Loucy (cell line): ENCODE data around the gene ZNF689.

Experiments used
- H2AFZ ChIP-seq: fragments of 200-600 bp; sonication (generic); 2 replicates; pipeline ENCODE4 v1.6.0; 2016; ENCODE audit warnings: antibody characterized with exemption, mild to moderate bottlenecking, low read length, moderate library complexity
- H3F3A ChIP-seq: fragments of 200-600 bp; 2 replicates; pipeline ENCODE4 v1.6.0; 2016; ENCODE audit warnings: antibody characterized with exemption, low read depth, mild to moderate bottlenecking
- H3K27me3 ChIP-seq: fragments of 200-600 bp; sonication (generic); 2 replicates; pipeline ENCODE4 v1.6.1; 2014; ENCODE audit warnings: low read length, mild to moderate bottlenecking; ENCODE audit not compliant: insufficient read depth, poor library complexity, severe bottlenecking
- H3K36me3 ChIP-seq: fragments of 200-600 bp; sonication (generic); 2 replicates; pipeline ENCODE4 v1.6.1; 2016; ENCODE audit warnings: low read length; ENCODE audit not compliant: insufficient read depth
- H3K4me1 ChIP-seq: fragments of 200-600 bp; sonication (generic); 2 replicates; pipeline ENCODE4 v1.5.1; 2014; ENCODE audit warnings: low read length, mild to moderate bottlenecking; ENCODE audit not compliant: insufficient read depth, poor library complexity, severe bottlenecking
- H3K4me2 ChIP-seq: fragments of 200-600 bp; sonication (generic); 2 replicates; pipeline ENCODE4 v1.6.0; 2014; ENCODE audit warnings: antibody characterized with exemption, low read length, low read depth, mild to moderate bottlenecking; ENCODE audit not compliant: poor library complexity, severe bottlenecking
- H3K4me3 ChIP-seq: fragments of 200-600 bp; sonication (generic); 2 replicates; pipeline ENCODE4 v1.5.1; 2014; ENCODE audit warnings: low read length, mild to moderate bottlenecking, mixed read lengths; ENCODE audit not compliant: poor library complexity, severe bottlenecking
- H3K79me2 ChIP-seq: fragments of 200-600 bp; sonication (generic); 2 replicates; pipeline ENCODE4 v1.6.1; 2014; ENCODE audit warnings: low read length; ENCODE audit not compliant: insufficient read depth
- H3K9ac ChIP-seq: fragments of 200-600 bp; sonication (generic); 2 replicates; pipeline ENCODE4 v1.6.0; 2014; ENCODE audit warnings: mild to moderate bottlenecking, low read depth, low read length, moderate library complexity; ENCODE audit not compliant: poor library complexity, severe bottlenecking
- H3K9me2 ChIP-seq: fragments of 200-600 bp; sonication (generic); replicated peaks from 2 replicates; pipeline ENCODE4 v1.6.1; 2016; ENCODE audit warnings: low read depth, low read length, mixed read lengths
- H3K9me3 ChIP-seq: fragments of 200-600 bp; sonication (generic); 2 replicates; pipeline ENCODE4 v1.6.1; 2014; ENCODE audit warnings: mild to moderate bottlenecking, antibody characterized with exemption, low read length, low read depth; ENCODE audit not compliant: insufficient read depth
- H4K20me1 ChIP-seq: fragments of 200-600 bp; sonication (generic); 2 replicates; pipeline ENCODE4 v1.6.0; 2014; ENCODE audit warnings: antibody characterized with exemption, low read length, mild to moderate bottlenecking; ENCODE audit not compliant: insufficient read depth, poor library complexity, severe bottlenecking
- EZH2phosphoT487 ChIP-seq: fragments of 200-600 bp; IDR thresholded peaks from 2 replicates; pipeline ENCODE4 v1.6.1; 2018; ENCODE audit warnings: antibody characterized with exemption, mild to moderate bottlenecking, moderate library complexity, borderline replicate concordance
- TF ChIP-seq, protein P1 (sequence below): fragments of 200-600 bp; sonication (generic); conservative IDR thresholded peaks from 2 replicates; pipeline ENCODE4 v1.5.1; 2014; ENCODE audit warnings: mild to moderate bottlenecking, antibody characterized with exemption, low read length

ZNF689 gene

DNA sequence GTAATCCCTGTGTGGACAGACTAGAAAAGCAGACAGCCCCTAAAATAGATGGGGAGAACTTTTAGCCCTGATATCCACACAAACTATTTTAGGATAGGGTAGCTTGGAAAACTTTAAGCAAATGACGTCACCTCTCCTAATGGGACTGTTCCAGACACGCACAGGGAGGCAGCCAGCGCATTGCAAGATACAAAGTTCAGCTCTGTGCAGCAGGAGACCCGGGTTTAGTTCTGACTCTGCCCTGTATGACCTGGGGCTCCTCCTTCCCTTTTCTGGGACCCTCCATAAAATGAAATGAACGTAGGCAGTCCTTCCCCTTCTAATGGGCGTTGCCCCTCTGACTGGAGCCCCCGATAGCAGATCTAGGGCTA is 6.3 kb downstream of the ZNF689 start:
- Histone ChIP-seq H2AFZ (no peak overlapping the region), H3K9me2 (no peaks in the 10 kb centered on the region), H3F3A (no peaks in the 10 kb centered on the region), H3K36me3 (peaks cover 26% of the 10 kb centered on the region; the same call in 1 of the 2 replicates), H3K9me3 (no peaks in the 10 kb centered on the region), H3K4me1 (peaks cover 16% of the 10 kb centered on the region), H3K9ac (no peak overlapping the region), H4K20me1 (no peaks in the 10 kb centered on the region), H3K27me3 (no peaks in the 10 kb centered on the region), H3K4me3 (no peak overlapping the region), H3K79me2 (peaks cover 39% of the 10 kb centered on the region), H3K4me2 (no peak overlapping the region)
- TF ChIP-seq EZH2phosphoT487 = no peak
- TF ChIP-seq, protein P1, sequence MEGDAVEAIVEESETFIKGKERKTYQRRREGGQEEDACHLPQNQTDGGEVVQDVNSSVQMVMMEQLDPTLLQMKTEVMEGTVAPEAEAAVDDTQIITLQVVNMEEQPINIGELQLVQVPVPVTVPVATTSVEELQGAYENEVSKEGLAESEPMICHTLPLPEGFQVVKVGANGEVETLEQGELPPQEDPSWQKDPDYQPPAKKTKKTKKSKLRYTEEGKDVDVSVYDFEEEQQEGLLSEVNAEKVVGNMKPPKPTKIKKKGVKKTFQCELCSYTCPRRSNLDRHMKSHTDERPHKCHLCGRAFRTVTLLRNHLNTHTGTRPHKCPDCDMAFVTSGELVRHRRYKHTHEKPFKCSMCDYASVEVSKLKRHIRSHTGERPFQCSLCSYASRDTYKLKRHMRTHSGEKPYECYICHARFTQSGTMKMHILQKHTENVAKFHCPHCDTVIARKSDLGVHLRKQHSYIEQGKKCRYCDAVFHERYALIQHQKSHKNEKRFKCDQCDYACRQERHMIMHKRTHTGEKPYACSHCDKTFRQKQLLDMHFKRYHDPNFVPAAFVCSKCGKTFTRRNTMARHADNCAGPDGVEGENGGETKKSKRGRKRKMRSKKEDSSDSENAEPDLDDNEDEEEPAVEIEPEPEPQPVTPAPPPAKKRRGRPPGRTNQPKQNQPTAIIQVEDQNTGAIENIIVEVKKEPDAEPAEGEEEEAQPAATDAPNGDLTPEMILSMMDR = no peak

DNA sequence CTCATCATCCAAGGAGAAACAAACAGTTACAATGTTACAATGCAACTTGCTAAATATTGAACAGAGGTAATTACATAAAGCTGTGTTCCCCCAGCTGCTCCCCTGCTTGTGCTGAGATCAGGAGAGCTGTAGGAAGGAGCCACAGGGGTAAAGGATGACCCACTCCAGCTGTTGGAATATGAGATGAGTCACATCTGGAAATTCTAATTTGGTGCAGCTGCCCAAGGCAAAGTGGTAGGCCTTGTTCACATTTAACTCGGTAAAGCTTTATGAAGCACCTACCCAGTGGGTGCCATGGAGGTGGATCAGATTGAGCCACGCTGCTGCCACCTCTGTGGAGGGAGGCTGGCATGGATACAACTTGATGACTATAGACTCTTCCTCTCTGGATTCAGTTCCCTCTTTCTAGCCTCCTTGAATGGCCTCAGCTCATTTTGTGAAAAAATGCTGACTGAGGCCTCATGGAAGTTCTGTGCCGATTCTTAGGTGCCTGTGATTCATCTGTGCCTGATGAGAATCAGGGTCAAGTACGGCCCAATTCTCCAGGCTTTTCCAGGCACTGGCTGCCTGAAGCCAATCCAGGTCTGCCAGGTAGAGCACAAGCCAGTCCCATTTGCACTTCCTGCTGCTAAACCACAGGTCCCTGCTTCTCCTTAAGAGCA is 7.4 kb downstream of the ZNF689 start:
- Histone ChIP-seq H3K36me3 (peaks cover 26% of the 10 kb centered on the region; the same call in 1 of the 2 replicates), H3K79me2 (peaks cover 27% of the 10 kb centered on the region), H3K4me1 (peaks cover 5% of the 10 kb centered on the region), H3K9me2 (no peaks in the 10 kb centered on the region), H3K9me3 (no peaks in the 10 kb centered on the region), H3K4me3 (no peak overlapping the region), H2AFZ (no peak overlapping the region), H3K4me2 (no peak overlapping the region), H3K9ac (no peak overlapping the region), H3F3A (no peaks in the 10 kb centered on the region), H3K27me3 (no peaks in the 10 kb centered on the region), H4K20me1 (no peaks in the 10 kb centered on the region)
- TF ChIP-seq, protein P1 = no peak
- TF ChIP-seq EZH2phosphoT487 = no peak

DNA sequence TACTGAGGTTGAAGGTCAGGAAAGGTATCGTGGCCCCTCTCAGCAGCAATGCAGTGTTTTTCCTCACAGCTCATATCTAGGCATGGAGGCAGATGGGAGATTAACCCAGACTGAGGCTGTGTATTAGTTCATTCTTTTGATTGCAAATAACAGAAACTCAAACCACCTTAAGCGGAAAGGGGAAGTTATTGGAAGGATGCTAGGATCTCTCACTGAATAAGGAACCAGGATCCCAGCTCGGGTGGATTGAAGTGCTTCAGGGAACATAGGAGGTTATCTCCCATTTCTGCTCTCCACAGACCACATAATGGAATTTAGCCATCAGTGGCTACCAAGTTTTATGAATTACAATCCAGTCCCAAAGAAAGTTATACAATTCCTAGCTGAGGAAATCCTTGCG is 8.2 kb downstream of the ZNF689 start:
- Histone ChIP-seq H4K20me1 (no peaks in the 10 kb centered on the region), H3K79me2 (peaks cover 20% of the 10 kb centered on the region; the same call in 1 of the 2 replicates), H3K9me2 (no peaks in the 10 kb centered on the region), H3K4me1 (no peaks in the 10 kb centered on the region), H3F3A (no peaks in the 10 kb centered on the region), H3K4me3 (no peak overlapping the region), H3K9ac (no peak overlapping the region), H2AFZ (no peak overlapping the region), H3K27me3 (no peaks in the 10 kb centered on the region), H3K36me3 (peaks cover 26% of the 10 kb centered on the region; the same call in 1 of the 2 replicates), H3K4me2 (no peak overlapping the region), H3K9me3 (no peaks in the 10 kb centered on the region)
- TF ChIP-seq, protein P1 = no peak
- no peak for TF ChIP-seq EZH2phosphoT487
